ENCODE results near the gene PAFAH1B2. TPM values are rescaled to one million over a fixed set of nuclear protein-coding genes. Genes with fewer than 3 reads are reported as not detected.

Gene PAFAH1B2, protein sequence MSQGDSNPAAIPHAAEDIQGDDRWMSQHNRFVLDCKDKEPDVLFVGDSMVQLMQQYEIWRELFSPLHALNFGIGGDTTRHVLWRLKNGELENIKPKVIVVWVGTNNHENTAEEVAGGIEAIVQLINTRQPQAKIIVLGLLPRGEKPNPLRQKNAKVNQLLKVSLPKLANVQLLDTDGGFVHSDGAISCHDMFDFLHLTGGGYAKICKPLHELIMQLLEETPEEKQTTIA
- 216 and 379 TPM in 2 replicates for total RNA-seq

GRCh38 chr11:117143871-117144476, at the start of gene PAFAH1B2:
PAFAH1B2 (plus strand) TSS chr11:117144287; CDS start chr11:117152448, 8,161 bp downstream.

DNA sequence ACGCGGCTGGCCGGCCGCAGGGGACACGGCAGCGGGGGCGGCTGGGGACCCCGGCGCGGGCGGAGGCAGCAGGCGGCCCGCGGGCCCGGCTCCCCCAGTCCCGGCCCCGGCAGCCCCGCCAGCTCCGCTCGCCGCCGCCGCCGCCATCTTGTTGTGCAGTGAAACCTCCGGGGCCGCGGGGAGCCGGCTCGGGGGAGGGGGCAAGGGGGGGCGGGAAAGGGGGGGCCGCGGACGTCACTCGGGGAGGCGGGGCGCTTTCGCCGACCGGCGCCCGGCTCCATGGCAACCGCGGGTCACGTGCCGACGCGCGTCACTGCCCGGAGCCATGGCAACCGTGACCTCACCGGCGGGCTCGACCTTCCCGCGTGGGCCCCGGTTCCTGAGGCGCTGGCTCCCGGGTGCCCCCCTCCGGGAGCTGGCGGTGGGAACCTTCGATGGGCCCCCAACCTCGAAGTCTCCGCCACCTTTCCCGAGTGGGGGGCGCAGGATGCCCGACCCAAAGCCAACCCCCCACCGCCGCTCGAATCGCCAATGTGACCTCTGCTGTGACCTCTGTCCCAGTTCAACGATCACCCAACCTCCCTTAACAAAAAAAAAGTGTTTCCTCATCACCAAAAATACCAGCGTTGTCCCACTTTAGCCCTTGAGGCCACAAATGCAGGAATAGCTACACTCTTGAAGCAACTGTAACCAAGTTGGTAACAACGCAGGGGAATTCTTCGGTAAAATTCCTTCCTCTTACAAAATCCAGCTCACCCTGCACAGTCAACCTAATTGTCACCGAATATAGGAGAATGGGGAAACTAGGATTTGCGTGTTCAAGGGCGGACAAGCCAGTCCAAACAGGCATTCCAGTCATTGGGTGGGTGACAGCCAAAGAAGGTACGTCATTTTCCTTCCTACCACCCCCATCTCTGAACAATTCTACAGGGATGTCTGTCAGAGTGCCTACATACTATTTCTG, 45.5 kb upstream of the PAFAH1B2 start, which contains the start of gene SIK3:
TSS of gene SIK3 (minus strand) at position 160 of the 964 bp plus-strand sequence. CDS start at position 147, 13 bp downstream.

GRCh38 chr11:117178210-117179034, 34.3 kb downstream of the PAFAH1B2 start, which contains the start of gene SIDT2:
SIDT2 (plus strand) TSS chr11:117178743; CDS start chr11:117179264, 521 bp downstream.

DNA sequence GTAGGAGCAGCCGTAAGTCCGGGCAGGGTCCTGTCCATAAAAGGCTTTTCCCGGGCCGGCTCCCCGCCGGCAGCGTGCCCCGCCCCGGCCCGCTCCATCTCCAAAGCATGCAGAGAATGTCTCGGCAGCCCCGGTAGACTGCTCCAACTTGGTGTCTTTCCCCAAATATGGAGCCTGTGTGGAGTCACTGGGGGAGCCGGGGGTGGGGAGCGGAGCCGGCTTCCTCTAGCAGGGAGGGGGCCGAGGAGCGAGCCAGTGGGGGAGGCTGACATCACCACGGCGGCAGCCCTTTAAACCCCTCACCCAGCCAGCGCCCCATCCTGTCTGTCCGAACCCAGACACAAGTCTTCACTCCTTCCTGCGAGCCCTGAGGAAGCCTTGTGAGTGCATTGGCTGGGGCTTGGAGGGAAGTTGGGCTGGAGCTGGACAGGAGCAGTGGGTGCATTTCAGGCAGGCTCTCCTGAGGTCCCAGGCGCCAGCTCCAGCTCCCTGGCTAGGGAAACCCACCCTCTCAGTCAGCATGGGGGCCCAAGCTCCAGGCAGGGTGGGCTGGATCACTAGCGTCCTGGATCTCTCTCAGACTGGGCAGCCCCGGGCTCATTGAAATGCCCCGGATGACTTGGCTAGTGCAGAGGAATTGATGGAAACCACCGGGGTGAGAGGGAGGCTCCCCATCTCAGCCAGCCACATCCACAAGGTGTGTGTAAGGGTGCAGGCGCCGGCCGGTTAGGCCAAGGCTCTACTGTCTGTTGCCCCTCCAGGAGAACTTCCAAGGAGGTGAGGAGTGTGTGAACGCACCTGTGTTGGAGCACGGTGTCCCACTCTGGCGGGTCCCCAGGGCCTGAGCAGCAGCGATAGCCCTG, 55.2 kb downstream of the PAFAH1B2 start, which contains the start of gene TAGLN:
TSS of gene TAGLN (plus strand) at position 318 of the 863 bp plus-strand sequence. CDS start 3,644 bp downstream, outside the sequence.

Other genes starting within 250 kb of the PAFAH1B2 start
- 7.9 and 8.1 TPM in 2 replicates for gene SIK3, start 45.9 kb upstream of the PAFAH1B2 start, total RNA-seq
- gene SIDT2, start 34.5 kb downstream of the PAFAH1B2 start, total RNA-seq, result 8.1 and 9.7 TPM in 2 replicates
- gene TAGLN, start 55.1 kb downstream of the PAFAH1B2 start, total RNA-seq, result 38.8 and 46.1 TPM in 2 replicates
- 37.7 and 57.1 TPM in 2 replicates for gene PCSK7, start 87.8 kb downstream of the PAFAH1B2 start, total RNA-seq
- 6.2 and 11.1 TPM in 2 replicates for gene RNF214, start 88.4 kb downstream of the PAFAH1B2 start, total RNA-seq
- gene BACE1-AS, start 147.1 kb downstream of the PAFAH1B2 start, total RNA-seq, result 1.3 and 1.8 TPM in 2 replicates
- gene BACE1, start 172.0 kb downstream of the PAFAH1B2 start, total RNA-seq, result 6.2 and 7.8 TPM in 2 replicates
- gene CEP164, start 183.6 kb downstream of the PAFAH1B2 start, total RNA-seq, result 26.0 and 39.7 TPM in 2 replicates